ENCODE results near the gene MST1R.

DNA sequence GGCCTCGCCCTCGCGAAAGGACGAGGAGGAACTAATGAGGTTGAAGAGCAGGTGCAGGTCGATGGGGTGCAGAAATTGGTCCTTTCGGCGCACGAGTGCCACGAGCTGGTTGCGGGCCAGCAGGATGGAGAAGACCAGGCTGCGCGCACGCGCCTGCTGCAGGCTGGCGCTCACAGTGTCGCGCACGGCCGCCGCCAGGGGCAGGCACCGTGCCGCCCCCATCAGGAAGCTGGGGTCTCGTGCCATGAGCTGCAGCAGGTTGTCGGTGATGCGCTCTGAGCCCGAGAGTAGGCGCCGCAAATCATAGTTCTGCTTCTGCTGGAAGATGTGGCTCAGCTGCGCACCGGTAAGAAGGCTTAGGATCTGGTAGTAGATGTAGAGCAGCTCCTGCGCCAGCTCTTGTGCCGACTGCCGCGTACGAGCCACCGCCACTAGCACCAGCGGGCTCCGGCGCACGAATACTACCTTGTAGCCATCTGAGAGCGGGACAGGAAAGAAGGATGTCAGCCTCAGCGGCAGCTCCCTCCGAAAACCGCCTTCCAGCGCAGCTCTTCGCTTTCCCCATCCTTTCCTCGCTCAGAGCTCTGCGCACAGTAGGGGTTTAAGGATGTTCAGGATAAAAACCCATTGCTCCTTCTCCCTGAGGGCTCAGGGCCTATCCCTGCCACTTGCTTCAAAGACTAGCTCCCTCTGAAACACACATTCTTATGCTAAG is 6.9 kb upstream of the MST1R start:
- TF ChIP-seq EZH2phosphoT487 (IDR thresholded peaks at IDR 0.05; ENCODE audit: insufficient read depth, low read depth): no peak
- TF ChIP-seq EZH2 (IDR thresholded peaks at IDR 0.05; ENCODE audit: insufficient read depth, poor library complexity, severe bottlenecking): no peak
